ENCODE results near the gene JSRP1.

JSRP1 gene

DNA sequence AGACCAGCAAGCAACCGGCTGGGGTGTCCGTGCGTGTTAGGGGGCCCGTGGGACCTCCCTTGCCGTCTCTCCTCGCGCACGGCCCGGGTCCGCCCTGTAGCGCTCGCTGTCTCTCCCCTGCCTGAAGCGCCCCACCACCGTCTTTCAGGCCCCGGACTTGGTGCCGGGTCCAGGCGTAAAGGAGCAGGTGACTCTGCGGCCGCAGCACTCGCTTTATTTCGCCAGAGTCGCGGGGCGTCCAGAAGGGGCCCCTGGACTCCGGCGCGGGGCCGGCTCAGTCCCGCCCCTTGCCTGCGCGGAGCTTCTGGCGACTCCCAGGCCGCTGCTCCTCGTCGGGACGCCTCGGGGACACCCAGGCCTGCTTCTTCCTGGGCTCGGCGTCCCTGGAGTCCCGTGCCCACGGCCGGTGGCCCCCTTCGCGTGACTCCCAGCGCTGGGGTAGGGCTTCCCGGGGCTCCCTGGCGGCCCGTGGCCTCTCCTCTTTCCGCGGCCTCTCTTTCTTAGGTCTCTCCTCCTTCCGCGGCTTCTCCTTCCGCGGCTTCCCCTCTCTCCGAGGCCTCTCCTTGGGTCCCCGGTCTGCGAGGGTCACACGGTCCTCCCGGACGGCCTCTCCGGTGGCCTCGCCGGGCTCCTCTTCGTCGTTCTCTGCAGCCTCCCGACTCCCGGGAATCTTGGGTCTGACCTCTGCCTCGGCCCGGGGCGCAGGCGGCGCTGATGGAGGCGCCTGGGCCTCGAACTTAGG, 4.0 kb downstream of the JSRP1 start:
- Histone ChIP-seq H3K4me2 (ENCODE audit: low read length) (no peak overlapping the region), H3K4me3 (ENCODE audit: low read depth, low read length) (no peak overlapping the region), H3K36me3 (ENCODE audit: control insufficient read depth, insufficient read depth, low read length) (no peaks in the 10 kb centered on the region), H3K9me3 (ENCODE audit: control insufficient read depth, low read length) (no peaks in the 10 kb centered on the region), H3K79me2 (no peaks in the 10 kb centered on the region), H3K27ac (no peak overlapping the region), H3K27me3 (ENCODE audit: control insufficient read depth, insufficient read depth, low read length) (peaks cover 14% of the 10 kb centered on the region), H3K4me1 (no peaks in the 10 kb centered on the region), H3K9ac (no peak overlapping the region), H2AFZ (peak overlapping the region; percentile 13)
- TF ChIP-seq, protein P1, sequence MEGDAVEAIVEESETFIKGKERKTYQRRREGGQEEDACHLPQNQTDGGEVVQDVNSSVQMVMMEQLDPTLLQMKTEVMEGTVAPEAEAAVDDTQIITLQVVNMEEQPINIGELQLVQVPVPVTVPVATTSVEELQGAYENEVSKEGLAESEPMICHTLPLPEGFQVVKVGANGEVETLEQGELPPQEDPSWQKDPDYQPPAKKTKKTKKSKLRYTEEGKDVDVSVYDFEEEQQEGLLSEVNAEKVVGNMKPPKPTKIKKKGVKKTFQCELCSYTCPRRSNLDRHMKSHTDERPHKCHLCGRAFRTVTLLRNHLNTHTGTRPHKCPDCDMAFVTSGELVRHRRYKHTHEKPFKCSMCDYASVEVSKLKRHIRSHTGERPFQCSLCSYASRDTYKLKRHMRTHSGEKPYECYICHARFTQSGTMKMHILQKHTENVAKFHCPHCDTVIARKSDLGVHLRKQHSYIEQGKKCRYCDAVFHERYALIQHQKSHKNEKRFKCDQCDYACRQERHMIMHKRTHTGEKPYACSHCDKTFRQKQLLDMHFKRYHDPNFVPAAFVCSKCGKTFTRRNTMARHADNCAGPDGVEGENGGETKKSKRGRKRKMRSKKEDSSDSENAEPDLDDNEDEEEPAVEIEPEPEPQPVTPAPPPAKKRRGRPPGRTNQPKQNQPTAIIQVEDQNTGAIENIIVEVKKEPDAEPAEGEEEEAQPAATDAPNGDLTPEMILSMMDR (IDR thresholded peaks at IDR 0.05) = no peak

DNA sequence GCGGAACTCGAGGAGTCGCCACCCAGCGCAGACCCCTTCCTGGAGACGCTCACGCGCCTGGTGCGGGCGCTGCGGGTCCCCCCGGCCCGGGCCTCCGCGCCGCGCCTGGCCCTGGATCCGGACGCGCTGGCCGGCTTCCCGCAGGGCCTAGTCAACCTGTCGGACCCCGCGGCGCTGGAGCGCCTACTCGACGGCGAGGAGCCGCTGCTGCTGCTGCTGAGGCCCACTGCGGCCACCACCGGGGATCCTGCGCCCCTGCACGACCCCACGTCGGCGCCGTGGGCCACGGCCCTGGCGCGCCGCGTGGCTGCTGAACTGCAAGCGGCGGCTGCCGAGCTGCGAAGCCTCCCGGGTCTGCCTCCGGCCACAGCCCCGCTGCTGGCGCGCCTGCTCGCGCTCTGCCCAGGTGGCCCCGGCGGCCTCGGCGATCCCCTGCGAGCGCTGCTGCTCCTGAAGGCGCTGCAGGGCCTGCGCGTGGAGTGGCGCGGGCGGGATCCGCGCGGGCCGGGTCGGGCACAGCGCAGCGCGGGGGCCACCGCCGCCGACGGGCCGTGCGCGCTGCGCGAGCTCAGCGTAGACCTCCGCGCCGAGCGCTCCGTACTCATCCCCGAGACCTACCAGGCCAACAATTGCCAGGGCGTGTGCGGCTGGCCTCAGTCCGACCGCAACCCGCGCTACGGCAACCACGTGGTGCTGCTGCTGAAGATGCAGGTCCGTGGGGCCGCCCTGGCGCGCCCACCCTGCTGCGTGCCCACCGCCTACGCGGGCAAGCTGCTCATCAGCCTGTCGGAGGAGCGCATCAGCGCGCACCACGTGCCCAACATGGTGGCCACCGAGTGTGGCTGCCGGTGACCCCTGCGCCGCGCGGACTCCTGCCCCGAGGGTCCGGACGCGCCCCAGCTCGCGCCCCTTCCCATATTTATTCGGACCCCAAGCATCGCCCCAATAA, 4.8 kb downstream of the JSRP1 start:
- H3K36me3 ChIP-seq (ENCODE audit: control insufficient read depth, insufficient read depth, low read length) = no peaks in the 10 kb centered on the region
- no peak overlapping the region for H3K9ac ChIP-seq
- no peaks in the 10 kb centered on the region for H3K4me1 ChIP-seq
- TF ChIP-seq, protein P1 (IDR thresholded peaks at IDR 0.05) = no peak
- no peak overlapping the region for H3K4me3 ChIP-seq (ENCODE audit: low read depth, low read length)
- H3K27ac ChIP-seq = no peak overlapping the region
- peaks cover 14% of the 10 kb centered on the region for H3K27me3 ChIP-seq (ENCODE audit: control insufficient read depth, insufficient read depth, low read length)
- H3K9me3 ChIP-seq (ENCODE audit: control insufficient read depth, low read length) = no peaks in the 10 kb centered on the region
- H2AFZ ChIP-seq = no peak overlapping the region
- H3K4me2 ChIP-seq (ENCODE audit: low read length) = no peak overlapping the region
- H3K79me2 ChIP-seq = no peaks in the 10 kb centered on the region

DNA sequence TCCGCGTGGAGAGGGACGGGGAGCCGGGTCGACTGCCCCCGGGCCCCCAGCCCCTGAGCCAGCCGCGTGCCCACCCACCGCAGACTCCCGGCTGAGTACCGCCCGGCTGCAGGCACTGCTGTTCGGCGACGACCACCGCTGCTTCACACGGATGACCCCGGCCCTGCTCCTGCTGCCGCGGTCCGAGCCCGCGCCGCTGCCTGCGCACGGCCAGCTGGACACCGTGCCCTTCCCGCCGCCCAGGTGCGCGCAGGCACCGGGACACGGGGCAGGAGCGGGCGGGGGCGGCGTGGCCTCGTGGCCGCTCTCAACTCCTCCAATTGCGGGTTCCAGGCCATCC, 5.5 kb downstream of the JSRP1 start:
- no peaks in the 10 kb centered on the region for H3K36me3 ChIP-seq (ENCODE audit: control insufficient read depth, insufficient read depth, low read length)
- H3K4me3 ChIP-seq (ENCODE audit: low read depth, low read length) = no peak overlapping the region
- H2AFZ ChIP-seq = no peak overlapping the region

DNA sequence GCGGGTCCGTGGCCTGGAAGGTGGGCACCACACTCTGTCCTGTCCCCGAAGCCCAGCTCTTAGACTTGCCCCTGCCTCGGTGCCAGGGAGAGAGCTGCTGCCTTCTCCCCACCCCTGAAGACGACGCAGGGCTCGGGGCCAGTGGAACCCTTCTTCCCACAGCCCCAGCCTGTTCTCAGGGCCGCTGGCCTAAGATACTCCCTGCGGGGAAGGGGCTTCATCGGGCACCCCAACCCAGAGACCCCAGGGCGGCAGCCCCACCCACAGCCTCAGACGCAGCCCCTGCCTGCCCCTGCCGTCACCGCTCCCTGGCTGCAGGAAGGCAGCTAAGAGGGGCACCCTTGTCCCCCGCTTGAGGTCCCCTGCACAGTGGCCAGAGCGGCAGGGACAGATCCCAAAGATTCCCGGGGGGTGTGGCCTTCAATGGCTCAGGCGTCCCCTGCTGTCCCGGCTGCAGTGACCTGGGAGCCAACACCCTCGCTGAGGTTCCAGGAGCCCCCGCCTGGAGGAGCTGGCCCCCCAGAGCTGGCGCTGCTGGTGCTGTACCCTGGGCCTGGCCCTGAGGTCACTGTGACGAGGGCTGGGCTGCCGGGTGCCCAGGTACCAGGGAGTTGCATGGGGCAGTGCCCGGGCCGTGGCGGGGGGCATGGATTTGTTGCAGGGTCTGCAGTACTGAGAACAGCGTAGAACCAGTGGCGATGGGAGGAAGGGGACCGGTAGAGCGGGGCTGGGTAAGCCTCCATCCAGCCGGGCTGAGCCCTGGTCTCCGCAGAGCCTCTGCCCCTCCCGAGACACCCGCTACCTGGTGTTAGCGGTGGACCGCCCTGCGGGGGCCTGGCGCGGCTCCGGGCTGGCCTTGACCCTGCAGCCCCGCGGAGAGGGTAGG, 6.1 kb downstream of the JSRP1 start:
- no peaks in the 10 kb centered on the region for H3K79me2 ChIP-seq
- H2AFZ ChIP-seq = no peak overlapping the region
- H3K27me3 ChIP-seq (ENCODE audit: control insufficient read depth, insufficient read depth, low read length) = peaks cover 14% of the 10 kb centered on the region
- H3K9me3 ChIP-seq (ENCODE audit: control insufficient read depth, low read length) = no peaks in the 10 kb centered on the region
- no peaks in the 10 kb centered on the region for H3K36me3 ChIP-seq (ENCODE audit: control insufficient read depth, insufficient read depth, low read length)
- no peaks in the 10 kb centered on the region for H3K4me1 ChIP-seq
- no peak overlapping the region for H3K27ac ChIP-seq
- H3K4me2 ChIP-seq (ENCODE audit: low read length) = no peak overlapping the region
- TF ChIP-seq, protein P1 (IDR thresholded peaks at IDR 0.05) = no peak
- H3K9ac ChIP-seq = no peak overlapping the region
- no peak overlapping the region for H3K4me3 ChIP-seq (ENCODE audit: low read depth, low read length)

More for the DNA sequence above, 5.5 kb downstream of the JSRP1 start:
- no peaks in the 10 kb centered on the region for H3K79me2 ChIP-seq
- no peak overlapping the region for H3K27ac ChIP-seq
- no peaks in the 10 kb centered on the region for H3K4me1 ChIP-seq
- H3K4me2 ChIP-seq (ENCODE audit: low read length) = no peak overlapping the region
- no peaks in the 10 kb centered on the region for H3K9me3 ChIP-seq (ENCODE audit: control insufficient read depth, low read length)
- TF ChIP-seq, protein P1 (IDR thresholded peaks at IDR 0.05) = no peak
- H3K27me3 ChIP-seq (ENCODE audit: control insufficient read depth, insufficient read depth, low read length) = peaks cover 14% of the 10 kb centered on the region
- H3K9ac ChIP-seq = no peak overlapping the region

Measured in parathyroid adenoma (tissue), 2 donors.